ENCODE measurements around the gene SLC25A25. TPM values are rescaled to one million over a fixed set of nuclear protein-coding genes. Genes with fewer than 3 reads are reported as not detected.
A peak's percentile ranks its signal among the peaks of the same experiment; 100 is the strongest.

The SLC25A25 gene
- total RNA-seq, 1 donor from 2014 or later, result 27.9 TPM

- peak; percentile 86 for DNase-seq
These were observed 4.4 kb downstream of the SLC25A25 start for GRCh38 chr9:128072144-128073021.

GRCh38 chr9:128073253-128073886 is 5.3 kb downstream of the SLC25A25 start:
- peak; percentile 37 for DNase-seq

- no peak for DNase-seq
These were observed 9.9 kb downstream of the SLC25A25 start for GRCh38 chr9:128077847-128078503.

GRCh38 chr9:128078504-128079434 is 10.7 kb downstream of the SLC25A25 start:
- no peak for DNase-seq

- no peak for DNase-seq
These were observed 12.2 kb downstream of the SLC25A25 start for GRCh38 chr9:128080206-128080605.

- peak; percentile 71 for DNase-seq
These were observed 13.0 kb downstream of the SLC25A25 start for GRCh38 chr9:128081056-128081455.

GRCh38 chr9:128082151-128082550 is 14.1 kb downstream of the SLC25A25 start:
- no peak for DNase-seq

GRCh38 chr9:128084746-128085145 is 16.7 kb downstream of the SLC25A25 start:
- no peak for DNase-seq

GRCh38 chr9:128085943-128086342 is 17.9 kb downstream of the SLC25A25 start:
- DNase-seq, result no peak

GRCh38 chr9:128087262-128087661 is 19.2 kb downstream of the SLC25A25 start:
- DNase-seq, result no peak

GRCh38 chr9:128088253-128088945 is 20.4 kb downstream of the SLC25A25 start:
- no peak for DNase-seq

- DNase-seq, result no peak
These were observed 21.3 kb downstream of the SLC25A25 start for GRCh38 chr9:128089299-128089698.

GRCh38 chr9:128091144-128091543 is 23.1 kb downstream of the SLC25A25 start:
- DNase-seq, result peak; percentile 96

GRCh38 chr9:128091571-128091970 is 23.5 kb downstream of the SLC25A25 start:
- no peak for DNase-seq

GRCh38 chr9:128092199-128092977 is 24.4 kb downstream of the SLC25A25 start:
- DNase-seq, result no peak

- DNase-seq, result no peak
These were observed 25.0 kb downstream of the SLC25A25 start for GRCh38 chr9:128093011-128093410.

- DNase-seq, result peak; percentile 99
These were observed 26.3 kb downstream of the SLC25A25 start for GRCh38 chr9:128094166-128094949.

GRCh38 chr9:128094950-128095544 is 27.0 kb downstream of the SLC25A25 start:
- DNase-seq, result no peak

Data from skin of body (tissue), 2 donors.